ENCODE measurements around the gene BMS1. TPM values are rescaled to one million over a fixed set of nuclear protein-coding genes. Genes with fewer than 3 reads are reported as not detected.

Gene BMS1
- total RNA-seq, 1 donor, result 5.4 TPM

- no peak for DNase-seq (ENCODE audit: low read depth in 2 of 3, low spot score in 2 of 3)
Observed at GRCh38 chr10:42879380-42880254, 97.0 kb downstream of the BMS1 start.

- no peak for DNase-seq (ENCODE audit: low read depth in 2 of 3, low spot score in 2 of 3)
Observed at GRCh38 chr10:42880255-42880620, 97.6 kb downstream of the BMS1 start.

- DNase-seq (ENCODE audit: low read depth in 2 of 3, low spot score in 2 of 3), result no peak
Observed at GRCh38 chr10:42882597-42882996, 100.0 kb downstream of the BMS1 start.

Small RNAs within 50 kb of the gene (small RNA-seq; reads per million reads assigned to genes)
- not detected for gene RNU6-885P

Other genes with a start within 250 kb of the BMS1 start
- gene ZNF33B, start 144.2 kb upstream of the BMS1 start, total RNA-seq, result 20.7 TPM

Measured in hematopoietic multipotent progenitor cell (in vitro differentiated cells).